ENCODE results near the gene TGM6.
"Not testable (repeated sequence)": the region's sequence is repeated elsewhere in the genome, so short reads cannot be mapped to it uniquely, and the experiment has no call there.

The TGM6 gene

GRCh38 chr20:2398449-2398848, 17.7 kb downstream of the TGM6 start:
- ATAC-seq (no peak), DNase-seq (no peak)

DNA sequence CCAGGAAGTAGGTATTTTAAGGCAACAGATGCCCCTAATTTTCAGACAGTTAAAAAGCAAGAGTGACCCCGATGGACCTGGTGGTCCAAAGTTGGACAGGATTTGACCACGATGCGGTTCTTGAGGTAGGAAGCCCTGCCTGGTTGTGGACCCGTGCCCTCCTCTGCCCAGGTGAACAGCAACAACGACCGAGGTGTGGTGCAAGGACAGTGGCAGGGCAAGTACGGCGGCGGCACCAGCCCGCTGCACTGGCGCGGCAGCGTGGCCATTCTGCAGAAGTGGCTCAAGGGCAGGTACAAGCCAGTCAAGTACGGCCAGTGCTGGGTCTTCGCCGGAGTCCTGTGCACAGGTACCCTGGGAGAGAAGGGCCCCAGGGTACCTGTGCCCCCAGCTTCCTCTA, 18.7 kb downstream of the TGM6 start:
- DNase-seq (no peak), ATAC-seq (no peak)

DNA sequence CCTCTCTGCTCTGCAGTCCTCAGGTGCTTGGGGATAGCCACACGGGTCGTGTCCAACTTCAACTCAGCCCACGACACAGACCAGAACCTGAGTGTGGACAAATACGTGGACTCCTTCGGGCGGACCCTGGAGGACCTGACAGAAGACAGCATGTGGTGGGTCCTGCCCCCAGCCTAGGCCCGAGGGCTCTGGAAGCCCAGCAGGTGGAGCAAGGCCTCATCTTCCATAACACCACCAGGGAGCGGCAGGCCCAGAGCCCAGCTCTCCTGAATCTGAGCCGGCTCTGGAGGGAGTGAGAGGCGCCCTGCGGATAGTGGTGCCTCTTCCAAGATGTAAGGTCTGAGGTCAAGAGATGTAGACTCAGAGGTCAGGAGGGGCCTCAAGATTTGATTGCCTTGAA, 19.6 kb downstream of the TGM6 start:
- ATAC-seq (no peak), DNase-seq (no peak)

DNA sequence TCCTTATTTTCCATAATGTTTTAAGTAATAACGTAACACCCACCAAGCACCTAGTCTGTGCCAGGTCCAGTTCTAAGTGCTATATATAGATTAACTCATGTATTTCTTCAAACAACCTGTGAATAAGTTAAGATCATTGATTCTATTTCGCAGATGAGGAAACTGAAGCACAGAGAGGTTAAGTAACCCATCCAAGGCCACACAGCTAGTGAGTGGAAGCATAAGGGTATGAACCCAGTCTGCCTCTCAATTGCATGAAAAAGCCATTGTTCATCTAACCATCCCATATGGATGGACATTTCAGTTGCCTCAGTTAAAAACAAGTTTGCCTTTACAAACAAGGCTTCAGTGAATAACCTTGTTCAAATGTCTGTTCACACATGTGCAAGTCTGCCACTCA, 20.8 kb downstream of the TGM6 start:
- no peak for DNase-seq
- no peak for ATAC-seq

DNA sequence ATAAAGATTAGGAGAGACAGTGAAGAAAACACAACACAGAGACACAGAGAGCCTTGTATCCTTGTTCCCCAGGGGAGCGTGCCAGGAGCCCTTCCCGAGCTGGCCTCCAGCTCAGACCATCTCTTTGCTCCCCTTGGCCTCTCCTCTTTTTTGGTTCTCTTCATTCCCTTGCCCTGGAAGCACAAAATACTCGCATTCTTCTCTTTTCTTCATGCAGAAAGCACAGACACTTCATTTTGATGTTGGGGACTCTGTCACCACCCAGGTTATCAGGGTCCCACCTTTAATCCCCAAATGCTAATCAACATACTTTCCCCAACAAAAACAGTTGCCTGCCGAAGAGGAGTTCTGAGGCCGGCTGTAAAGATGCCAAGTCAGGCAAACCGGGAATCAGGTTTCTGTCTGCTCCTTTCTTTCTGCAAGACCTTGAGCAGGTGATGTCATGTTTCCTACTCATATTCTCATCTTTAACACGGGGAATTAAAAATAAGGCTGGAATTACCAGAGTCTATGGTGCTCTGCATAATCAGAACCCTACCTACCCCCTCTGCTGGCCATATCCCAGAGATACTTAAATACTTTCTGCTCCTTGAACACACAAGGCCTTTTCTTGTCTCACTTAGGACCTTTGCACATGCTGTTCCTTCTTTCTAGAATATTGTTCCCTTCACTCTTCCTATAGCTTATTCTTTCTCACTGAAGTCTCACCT, 21.7 kb downstream of the TGM6 start:
- ATAC-seq (no peak), DNase-seq (no peak)

GRCh38 chr20:2403291-2404052, 22.8 kb downstream of the TGM6 start:
- ATAC-seq (no peak), DNase-seq (no peak)

DNA sequence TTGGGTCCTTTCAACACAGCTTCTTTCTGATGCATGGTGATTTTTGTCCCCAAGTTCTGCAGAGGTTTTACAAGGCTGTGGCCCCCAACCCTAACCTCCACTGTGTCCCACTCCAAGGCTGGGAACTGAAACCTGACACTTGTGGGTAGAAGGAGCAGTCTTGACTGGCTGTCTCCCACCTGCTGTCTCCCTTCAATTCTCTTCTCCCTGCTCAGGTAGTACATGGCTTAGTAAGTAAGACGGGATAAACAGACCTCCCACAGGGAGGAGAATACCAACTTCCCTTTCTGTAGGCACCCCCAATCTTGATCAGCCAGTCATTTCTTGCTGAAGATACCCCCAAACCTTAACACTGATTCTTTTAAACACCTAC, 25.0 kb downstream of the TGM6 start:
- no peak for DNase-seq
- no peak for ATAC-seq

DNA sequence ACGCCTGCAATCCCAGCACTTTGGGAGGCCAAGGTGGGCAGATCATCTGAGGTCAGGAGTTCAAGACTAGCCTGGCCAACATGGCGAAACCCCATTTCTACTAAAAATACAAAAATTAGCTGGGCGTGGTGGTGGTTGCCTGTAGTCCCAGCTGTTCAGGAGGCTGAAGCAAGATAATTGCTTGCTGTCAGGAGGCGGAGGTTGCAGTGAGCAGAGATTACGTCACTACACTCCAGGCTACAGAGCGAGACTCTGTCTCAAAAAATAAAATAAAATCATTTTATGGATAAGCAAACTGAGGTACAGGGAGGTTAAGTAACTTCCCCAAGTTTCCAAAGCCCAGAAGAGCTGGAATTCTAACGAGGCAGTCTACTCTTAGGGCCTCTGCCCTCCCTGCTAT, 26.7 kb downstream of the TGM6 start:
- DNase-seq, ATAC-seq: not testable (repeated sequence)

GRCh38 chr20:2408111-2408510, 27.4 kb downstream of the TGM6 start:
- DNase-seq (no peak), ATAC-seq (no peak)

- ATAC-seq = no peak
- no peak for DNase-seq
Observed at GRCh38 chr20:2416541-2417212, 36.0 kb downstream of the TGM6 start.

- no peak for DNase-seq
- no peak for ATAC-seq
Observed at GRCh38 chr20:2417213-2417541, 36.5 kb downstream of the TGM6 start.

DNA sequence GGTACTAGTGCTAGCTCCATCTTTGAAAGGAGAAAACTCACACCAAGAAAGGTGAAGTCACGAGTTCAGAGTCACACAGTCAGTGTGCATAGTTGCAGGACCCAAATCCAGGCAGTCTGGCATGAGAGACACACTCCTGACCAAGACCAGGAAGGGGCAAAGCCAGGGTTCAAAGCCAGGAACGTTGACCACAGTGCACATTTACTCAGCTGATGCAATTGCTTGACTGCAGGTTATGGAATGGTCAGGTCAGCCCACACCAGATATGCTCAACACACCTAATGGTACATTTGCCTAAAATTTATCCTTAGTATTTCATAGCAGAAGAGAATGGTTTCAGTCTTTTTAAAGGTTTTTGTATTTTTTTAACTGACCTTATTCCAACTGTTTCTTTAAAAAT, 37.7 kb downstream of the TGM6 start:
- ATAC-seq = no peak
- DNase-seq = no peak

DNA sequence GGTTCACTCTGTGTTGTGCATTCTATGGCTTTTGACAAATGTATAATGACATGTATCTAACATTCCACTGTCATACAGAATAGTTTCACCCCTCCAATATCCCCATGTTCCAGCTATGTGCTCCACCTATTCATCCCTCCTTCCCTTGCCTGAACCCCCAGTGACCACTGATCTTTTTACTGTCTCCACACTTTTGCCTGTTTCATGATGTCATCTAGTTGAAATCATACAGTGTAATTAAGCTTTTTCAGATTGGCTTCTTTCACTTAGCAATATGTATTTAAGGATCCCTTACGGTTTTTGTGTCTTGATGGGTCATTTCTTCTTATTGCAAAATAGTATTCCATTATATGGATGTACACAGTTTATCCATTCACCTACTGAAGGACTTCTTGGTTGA, 39.8 kb downstream of the TGM6 start:
- no peak for ATAC-seq
- no peak for DNase-seq

DNA sequence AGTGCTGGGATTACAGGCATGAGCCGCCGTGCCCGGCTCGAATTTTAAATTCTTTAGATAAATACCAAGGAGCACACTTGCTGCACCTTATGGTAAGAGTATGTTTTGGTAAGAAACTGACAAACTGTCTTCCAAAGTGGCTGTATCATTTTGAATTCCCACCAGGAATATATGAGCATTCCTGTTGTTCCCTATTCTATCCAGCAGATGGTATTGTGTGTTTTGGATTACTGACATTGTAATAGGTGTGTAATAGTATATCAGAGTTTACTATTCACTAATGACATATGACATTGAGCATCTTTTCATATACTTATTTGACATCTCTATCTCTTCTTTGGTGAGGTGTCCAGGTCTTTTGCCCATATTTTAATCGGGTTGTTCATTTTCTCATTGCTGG, 40.5 kb downstream of the TGM6 start:
- DNase-seq (no peak), ATAC-seq (no peak)

DNA sequence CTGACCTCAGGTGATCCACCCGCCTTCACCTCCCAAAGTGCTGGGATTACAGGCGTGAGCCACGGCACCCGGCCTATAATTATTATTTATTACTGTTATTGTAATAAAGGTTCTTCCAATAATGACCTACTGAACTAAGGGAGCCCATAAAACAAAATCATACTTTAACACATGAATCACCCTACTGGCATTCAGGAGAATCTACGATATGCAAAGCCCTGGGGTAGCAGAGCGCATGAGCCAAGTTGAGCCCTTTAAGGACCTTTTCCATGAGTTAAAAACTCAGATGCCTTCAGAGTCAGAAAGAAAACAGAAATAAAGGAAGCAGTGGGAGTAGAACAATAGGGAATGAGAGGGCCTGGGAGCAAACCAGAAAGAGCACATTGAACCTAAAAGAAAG, 48.4 kb downstream of the TGM6 start:
- DNase-seq = no peak
- ATAC-seq = no peak

GRCh38 chr20:2430538-2430937, 49.8 kb downstream of the TGM6 start:
- no peak for ATAC-seq
- no peak for DNase-seq

GRCh38 chr20:2431185-2431584, 50.5 kb downstream of the TGM6 start:
- DNase-seq = no peak
- ATAC-seq = no peak

DNA sequence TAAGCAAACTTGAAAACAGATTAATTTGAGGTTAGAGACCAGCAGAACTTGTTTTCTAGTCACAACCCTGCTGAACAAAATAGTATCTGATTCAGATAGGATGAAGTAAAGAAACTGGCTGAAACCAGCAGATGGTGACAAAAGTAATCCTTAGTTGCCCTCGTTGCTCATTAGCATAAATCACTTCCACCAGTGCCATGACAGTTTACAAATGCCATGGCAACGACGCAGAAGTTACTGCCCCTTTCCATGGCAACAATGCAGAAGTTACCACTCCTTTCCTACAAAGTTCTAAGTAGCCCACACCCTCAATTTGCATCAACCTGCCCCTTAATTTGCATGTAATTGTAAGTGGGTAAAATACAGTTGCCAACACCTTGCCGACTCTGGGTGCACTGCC, 66.1 kb downstream of the TGM6 start:
- ATAC-seq (no peak), DNase-seq (no peak)

- DNase-seq (no peak), ATAC-seq (no peak)
Observed at GRCh38 chr20:2449386-2449785, 68.7 kb downstream of the TGM6 start.

DNA sequence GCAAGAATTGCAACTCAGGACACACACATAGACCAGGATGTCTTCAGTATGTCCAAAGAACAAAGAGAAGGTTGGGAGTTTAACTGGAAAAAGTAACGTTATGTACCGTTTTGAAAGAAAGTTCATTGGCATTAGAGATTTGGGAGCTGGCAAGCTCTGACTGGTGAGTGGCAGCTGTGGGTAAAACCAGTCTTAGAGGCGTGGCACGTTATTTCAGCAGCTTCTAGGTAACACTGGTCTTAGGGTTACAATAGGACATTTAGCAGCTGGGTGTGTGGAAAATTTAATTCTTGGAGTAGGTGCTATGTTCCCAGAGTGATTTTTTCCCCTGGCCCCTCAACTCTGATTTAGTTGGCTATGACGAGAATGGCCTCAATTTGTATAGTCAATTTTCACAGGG, 70.7 kb downstream of the TGM6 start:
- ATAC-seq (no peak), DNase-seq (no peak)

DNA sequence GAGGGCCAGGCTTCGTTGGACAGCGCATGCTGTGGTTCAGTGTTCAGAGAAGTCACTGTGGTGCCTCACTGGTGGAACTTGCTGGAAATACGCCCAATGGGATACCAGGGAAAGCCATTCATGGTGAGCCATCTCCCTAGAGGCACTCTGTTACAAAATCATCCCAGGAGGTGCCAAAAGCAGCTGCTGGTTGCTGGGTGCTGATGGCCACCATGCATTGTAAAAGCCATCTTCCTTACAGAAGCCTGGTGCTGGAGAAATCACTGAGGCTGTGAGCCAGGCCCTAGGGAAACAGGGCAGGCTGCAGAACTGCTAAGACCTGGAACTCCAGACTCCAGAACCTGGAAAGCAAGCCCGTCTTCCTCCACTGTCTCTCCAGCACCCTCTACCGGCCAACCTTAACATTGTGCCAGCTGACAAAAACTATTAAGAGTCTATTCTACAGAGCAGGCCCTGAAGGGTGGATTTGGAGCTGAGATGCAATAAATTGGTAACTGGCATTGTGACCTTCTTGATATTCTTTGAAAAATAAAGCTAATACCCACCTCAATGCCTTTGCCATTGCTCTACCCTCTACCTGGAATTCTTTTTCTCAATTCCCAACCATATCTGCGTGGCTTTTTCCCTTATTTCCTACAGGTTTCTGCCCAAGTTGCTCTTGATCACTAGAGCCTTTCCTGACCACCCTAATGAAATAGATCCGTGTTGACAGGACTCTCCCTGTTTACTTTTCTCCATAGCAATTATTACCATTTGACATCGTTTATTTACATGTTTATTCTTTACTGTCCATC, 71.4 kb downstream of the TGM6 start:
- peak; percentile 56 for ATAC-seq

DNA sequence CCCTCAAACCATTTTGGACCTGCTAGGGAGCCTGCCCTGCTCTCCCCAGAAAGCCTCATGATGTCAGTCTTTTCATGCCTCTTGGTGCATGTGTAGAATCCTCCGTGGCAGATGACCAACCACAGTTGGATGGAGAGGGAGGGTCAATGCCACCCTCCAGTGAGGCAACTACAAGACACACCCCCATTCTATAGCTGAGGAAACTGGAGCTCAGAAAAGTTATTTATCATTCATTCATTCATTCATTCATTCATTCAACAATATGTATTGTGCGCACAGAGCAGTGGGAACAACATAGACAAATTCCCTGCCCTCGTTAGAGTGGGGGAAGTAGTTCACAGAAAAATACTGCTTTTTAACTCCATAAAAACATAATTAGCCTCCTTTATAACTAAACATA, 73.1 kb downstream of the TGM6 start:
- no peak for DNase-seq
- ATAC-seq = no peak

More for the DNA sequence above, 71.4 kb downstream of the TGM6 start:
- peak; percentile 80 for DNase-seq

All from stimulated activated naive CD8-positive, alpha-beta T cell treated with anti-CD3 and anti-CD28 coated beads, Interleukin-15, Interleukin-2, amounts not matched to agents 100 U/mL and 50 U/mL, for 24 hours (primary cell).